ENCODE results near the gene TBK1. TPM values are rescaled to one million over a fixed set of nuclear protein-coding genes. Genes with fewer than 3 reads are reported as not detected.
A peak's percentile ranks its signal among the peaks of the same experiment; 100 is the strongest.

Gene TBK1
- total RNA-seq, 1 donor from 2014 or later, result 19.2 TPM

DNA sequence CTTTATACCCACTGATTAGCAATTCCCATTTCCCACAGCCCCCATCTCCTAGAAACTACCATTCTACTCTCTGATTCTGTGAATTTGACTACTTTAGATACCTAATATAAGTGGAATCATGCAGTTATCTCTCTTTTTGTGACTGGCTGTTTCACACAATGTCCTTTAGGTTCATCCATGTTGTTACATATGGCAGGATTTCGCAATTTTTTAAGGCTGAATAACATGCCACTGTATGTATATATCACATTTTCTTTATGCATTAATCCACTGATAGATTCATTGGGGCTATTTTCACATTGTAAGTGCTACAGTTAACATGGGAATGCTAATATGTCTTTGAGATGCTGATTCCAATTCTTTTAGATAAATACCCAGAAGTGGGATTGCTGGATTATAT lies 11.8 kb upstream of the TBK1 start:
- H3K27ac Mint-ChIP-seq, result no peak overlapping the region
- TF ChIP-seq, protein P1, sequence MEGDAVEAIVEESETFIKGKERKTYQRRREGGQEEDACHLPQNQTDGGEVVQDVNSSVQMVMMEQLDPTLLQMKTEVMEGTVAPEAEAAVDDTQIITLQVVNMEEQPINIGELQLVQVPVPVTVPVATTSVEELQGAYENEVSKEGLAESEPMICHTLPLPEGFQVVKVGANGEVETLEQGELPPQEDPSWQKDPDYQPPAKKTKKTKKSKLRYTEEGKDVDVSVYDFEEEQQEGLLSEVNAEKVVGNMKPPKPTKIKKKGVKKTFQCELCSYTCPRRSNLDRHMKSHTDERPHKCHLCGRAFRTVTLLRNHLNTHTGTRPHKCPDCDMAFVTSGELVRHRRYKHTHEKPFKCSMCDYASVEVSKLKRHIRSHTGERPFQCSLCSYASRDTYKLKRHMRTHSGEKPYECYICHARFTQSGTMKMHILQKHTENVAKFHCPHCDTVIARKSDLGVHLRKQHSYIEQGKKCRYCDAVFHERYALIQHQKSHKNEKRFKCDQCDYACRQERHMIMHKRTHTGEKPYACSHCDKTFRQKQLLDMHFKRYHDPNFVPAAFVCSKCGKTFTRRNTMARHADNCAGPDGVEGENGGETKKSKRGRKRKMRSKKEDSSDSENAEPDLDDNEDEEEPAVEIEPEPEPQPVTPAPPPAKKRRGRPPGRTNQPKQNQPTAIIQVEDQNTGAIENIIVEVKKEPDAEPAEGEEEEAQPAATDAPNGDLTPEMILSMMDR (conservative IDR thresholded peaks at IDR 0.05), result no peak
- H3K4me3 Mint-ChIP-seq, result no peak overlapping the region
- H3K36me3 Mint-ChIP-seq, result peaks cover 44% of the 10 kb centered on the region
- H3K27me3 Mint-ChIP-seq, result no peaks in the 10 kb centered on the region
- H3K9me3 Mint-ChIP-seq, result no peaks in the 10 kb centered on the region
- H3K4me1 Mint-ChIP-seq (ENCODE audit: unreplicated experiment), result no peaks in the 10 kb centered on the region
- no peak for DNase-seq (ENCODE audit: extremely low spot score, unreplicated experiment)

GRCh38 chr12:64445490-64445889 lies 6.4 kb upstream of the TBK1 start:
- H3K9me3 Mint-ChIP-seq, result no peaks in the 10 kb centered on the region
- H3K27me3 Mint-ChIP-seq, result no peaks in the 10 kb centered on the region

DNA sequence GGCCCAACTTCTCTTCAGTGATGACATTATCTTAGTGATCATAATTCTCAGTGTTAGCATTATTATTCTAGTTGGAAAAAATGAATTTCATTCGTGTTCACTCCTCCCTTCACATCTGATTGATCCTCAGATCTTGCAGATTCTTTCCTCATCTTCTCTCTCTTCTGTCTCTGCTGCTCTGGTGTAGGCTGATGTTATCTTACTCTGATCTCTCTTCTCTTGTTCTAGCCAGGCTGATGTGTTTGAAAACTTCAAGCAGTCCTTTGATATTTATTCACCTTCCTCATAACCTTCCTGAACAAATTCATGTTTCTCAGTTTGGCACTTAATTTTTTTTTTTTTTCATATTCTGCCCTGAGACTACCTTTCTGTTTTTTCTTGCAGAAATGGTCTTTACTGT lies 5.6 kb upstream of the TBK1 start:
- no peak for DNase-seq (ENCODE audit: extremely low spot score, unreplicated experiment)
- peaks cover 21% of the 10 kb centered on the region for H3K36me3 Mint-ChIP-seq
- TF ChIP-seq, protein P1 (conservative IDR thresholded peaks at IDR 0.05), result no peak
- no peaks in the 10 kb centered on the region for H3K9me3 Mint-ChIP-seq
- H3K27me3 Mint-ChIP-seq, result no peaks in the 10 kb centered on the region
- H3K4me3 Mint-ChIP-seq, result no peak overlapping the region
- no peak overlapping the region for H3K27ac Mint-ChIP-seq
- peaks cover 11% of the 10 kb centered on the region for H3K4me1 Mint-ChIP-seq (ENCODE audit: unreplicated experiment)

More at GRCh38 chr12:64445490-64445889, 6.4 kb upstream of the TBK1 start:
- TF ChIP-seq, protein P1 (conservative IDR thresholded peaks at IDR 0.05), result no peak
- no peak overlapping the region for H3K4me3 Mint-ChIP-seq
- H3K4me1 Mint-ChIP-seq (ENCODE audit: unreplicated experiment), result peaks cover 3% of the 10 kb centered on the region
- no peak for DNase-seq (ENCODE audit: extremely low spot score, unreplicated experiment)
- H3K36me3 Mint-ChIP-seq, result peaks cover 26% of the 10 kb centered on the region
- no peak overlapping the region for H3K27ac Mint-ChIP-seq

DNA sequence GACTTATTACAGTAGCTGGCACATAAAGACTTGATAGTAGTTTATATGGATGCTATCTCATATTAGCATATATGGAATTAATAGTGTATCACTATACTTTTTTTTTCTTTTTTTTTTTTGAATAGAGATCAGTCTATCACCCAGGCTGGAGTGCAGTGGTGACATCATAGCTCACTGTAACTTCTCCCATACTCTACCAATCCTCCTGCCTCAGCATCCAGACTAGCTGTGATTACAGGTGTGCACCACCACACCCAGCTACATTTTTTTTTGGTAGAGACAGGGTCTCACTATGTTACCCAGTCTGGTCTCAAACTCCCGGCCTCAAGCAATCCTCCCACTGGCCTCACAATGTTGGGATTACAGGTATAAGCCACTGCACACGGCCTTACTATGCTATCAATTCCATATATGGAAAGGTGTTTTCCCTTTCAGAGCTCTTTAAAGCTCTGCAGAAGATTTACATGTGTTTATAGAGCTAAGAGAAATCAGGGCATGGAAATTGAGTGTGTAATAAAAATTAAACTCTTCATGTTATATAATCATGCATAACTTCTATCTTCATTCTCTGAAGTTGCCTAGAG lies 1.8 kb upstream of the TBK1 start:
- peaks cover 27% of the 10 kb centered on the region for H3K4me1 Mint-ChIP-seq (ENCODE audit: unreplicated experiment)
- H3K27me3 Mint-ChIP-seq, result no peaks in the 10 kb centered on the region
- H3K4me3 Mint-ChIP-seq, result peak overlapping the region; percentile 97
- no peaks in the 10 kb centered on the region for H3K9me3 Mint-ChIP-seq
- no peak for DNase-seq (ENCODE audit: extremely low spot score, unreplicated experiment)
- peaks cover 14% of the 10 kb centered on the region for H3K36me3 Mint-ChIP-seq
- H3K27ac Mint-ChIP-seq, result peak overlapping the region; percentile 91
- TF ChIP-seq, protein P1 (conservative IDR thresholded peaks at IDR 0.05), result no peak

- H3K36me3 Mint-ChIP-seq, result peaks cover 15% of the 10 kb centered on the region
- peak overlapping the region; percentile 91 for H3K27ac Mint-ChIP-seq
- peaks cover 27% of the 10 kb centered on the region for H3K4me1 Mint-ChIP-seq (ENCODE audit: unreplicated experiment)
- TF ChIP-seq, protein P1 (conservative IDR thresholded peaks at IDR 0.05), result no peak
- H3K9me3 Mint-ChIP-seq, result no peaks in the 10 kb centered on the region
- peak overlapping the region; percentile 97 for H3K4me3 Mint-ChIP-seq
- no peaks in the 10 kb centered on the region for H3K27me3 Mint-ChIP-seq
- no peak for DNase-seq (ENCODE audit: extremely low spot score, unreplicated experiment)
Measured at GRCh38 chr12:64450711-64451486, 1.0 kb upstream of the TBK1 start.

All from type B pancreatic cell (in vitro differentiated cells).